Measurements from ENCODE around the gene ZNF577.

DNA sequence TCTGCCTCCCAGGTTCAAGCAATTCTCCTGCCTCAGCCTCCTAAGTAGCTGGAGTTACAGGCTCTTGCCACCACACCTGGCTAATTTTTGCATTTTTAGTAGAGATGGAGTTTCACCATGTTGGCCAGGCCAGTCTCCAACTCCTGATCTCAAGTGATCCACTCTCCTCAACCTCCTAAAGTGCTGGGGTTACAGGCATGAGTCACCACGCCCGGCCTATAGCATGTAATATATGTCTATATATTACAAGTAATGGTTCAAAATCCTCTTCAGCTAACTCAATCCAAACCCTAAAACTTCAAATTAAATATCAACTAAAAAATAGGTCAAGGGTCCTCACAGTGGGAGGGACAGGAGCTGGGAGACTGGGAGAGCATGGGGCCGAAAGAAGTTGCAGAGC, 64.8 kb downstream of the ZNF577 start:
- TF ChIP-seq CTCF (IDR thresholded peaks at IDR 0.05) (no peak), EZH2 (IDR thresholded peaks at IDR 0.05; ENCODE audit: borderline replicate concordance, insufficient read depth, low read depth, low read length, poor library complexity, severe bottlenecking) (no peak)
